GM12874 (cell line): ENCODE measurements around the gene PLCH1.

ENCODE experiments used
- TF ChIP-seq, protein P1 (sequence below): IDR thresholded peaks from 2 replicates; pipeline ENCODE4 v1.5.1; 2011; ENCODE audit warnings: low read depth, mild to moderate bottlenecking, control low read depth, low read length, moderate library complexity; ENCODE audit not compliant: insufficient read depth

The PLCH1 gene

DNA sequence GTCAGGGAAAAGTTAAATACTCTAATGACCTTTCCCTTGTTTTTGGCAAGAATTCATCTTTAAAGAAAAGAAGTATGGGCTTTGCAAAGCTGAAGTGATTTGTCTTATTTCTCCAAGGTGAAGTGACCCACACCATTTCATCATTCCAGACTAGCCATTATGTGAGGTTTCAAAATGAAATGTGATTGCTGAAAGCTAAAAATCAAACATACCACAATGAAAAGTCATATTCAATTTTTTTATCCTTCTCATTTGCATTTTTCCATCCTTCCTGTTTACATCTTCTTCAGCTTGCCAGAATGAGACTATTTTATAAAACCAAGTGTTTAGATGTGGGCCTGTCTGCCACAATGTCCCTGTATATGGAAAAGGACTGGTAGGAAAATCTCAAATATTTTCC lies 309.1 kb downstream of the PLCH1 start:
- TF ChIP-seq, protein P1, sequence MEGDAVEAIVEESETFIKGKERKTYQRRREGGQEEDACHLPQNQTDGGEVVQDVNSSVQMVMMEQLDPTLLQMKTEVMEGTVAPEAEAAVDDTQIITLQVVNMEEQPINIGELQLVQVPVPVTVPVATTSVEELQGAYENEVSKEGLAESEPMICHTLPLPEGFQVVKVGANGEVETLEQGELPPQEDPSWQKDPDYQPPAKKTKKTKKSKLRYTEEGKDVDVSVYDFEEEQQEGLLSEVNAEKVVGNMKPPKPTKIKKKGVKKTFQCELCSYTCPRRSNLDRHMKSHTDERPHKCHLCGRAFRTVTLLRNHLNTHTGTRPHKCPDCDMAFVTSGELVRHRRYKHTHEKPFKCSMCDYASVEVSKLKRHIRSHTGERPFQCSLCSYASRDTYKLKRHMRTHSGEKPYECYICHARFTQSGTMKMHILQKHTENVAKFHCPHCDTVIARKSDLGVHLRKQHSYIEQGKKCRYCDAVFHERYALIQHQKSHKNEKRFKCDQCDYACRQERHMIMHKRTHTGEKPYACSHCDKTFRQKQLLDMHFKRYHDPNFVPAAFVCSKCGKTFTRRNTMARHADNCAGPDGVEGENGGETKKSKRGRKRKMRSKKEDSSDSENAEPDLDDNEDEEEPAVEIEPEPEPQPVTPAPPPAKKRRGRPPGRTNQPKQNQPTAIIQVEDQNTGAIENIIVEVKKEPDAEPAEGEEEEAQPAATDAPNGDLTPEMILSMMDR = no peak

DNA sequence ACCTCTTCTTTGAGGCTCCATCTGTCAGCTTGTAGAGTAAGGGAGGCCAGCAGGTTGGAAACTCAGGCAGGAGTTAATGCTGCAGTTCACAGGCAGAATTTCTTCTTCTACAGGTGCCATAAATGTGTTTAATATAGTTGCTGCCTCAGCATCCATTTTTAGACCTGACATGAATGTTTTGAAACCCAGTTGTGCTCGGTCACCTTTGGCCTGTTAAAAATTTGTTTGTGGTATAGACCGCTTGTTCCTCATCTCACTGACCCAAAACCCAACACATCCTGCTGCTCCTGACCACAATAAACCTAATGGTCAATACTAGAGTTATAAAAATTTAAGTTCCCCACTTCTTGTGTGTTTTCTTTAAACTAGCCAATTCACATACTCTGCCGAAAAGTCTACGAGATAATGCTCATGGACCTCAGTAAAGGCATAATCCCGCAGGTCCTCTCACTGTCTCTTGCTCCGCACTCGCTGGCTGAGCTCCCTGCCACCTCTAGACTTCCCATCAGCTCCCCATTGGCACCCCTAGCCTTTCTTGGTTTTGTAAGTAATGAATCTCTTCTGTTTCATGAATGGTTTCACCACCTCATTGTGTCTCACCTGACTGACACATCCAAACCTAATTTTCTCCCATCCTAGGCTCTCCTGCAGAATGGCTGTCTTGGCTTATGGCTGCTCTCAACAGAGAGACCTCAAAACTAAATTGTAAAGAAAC lies 312.9 kb downstream of the PLCH1 start:
- TF ChIP-seq, protein P1 = no peak

DNA sequence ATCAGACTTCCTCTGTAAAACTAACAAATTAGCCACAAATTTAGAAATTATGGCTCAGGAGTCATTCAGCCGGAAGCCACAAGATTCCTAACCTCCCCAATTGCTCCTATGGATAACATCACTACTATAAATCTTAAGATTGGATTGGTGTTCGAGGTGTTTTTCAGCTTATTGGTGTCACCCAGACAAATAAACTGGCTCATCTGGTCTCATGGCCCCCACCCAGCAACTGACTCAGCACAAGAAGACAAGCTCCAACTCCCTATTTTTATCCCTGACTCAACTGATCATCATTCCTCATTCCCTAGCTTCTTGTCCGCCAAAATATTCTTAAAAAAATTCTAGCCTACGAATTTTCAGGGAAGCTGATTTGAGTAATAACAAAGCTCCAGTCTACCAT lies 316.3 kb downstream of the PLCH1 start:
- TF ChIP-seq, protein P1 = no peak

DNA sequence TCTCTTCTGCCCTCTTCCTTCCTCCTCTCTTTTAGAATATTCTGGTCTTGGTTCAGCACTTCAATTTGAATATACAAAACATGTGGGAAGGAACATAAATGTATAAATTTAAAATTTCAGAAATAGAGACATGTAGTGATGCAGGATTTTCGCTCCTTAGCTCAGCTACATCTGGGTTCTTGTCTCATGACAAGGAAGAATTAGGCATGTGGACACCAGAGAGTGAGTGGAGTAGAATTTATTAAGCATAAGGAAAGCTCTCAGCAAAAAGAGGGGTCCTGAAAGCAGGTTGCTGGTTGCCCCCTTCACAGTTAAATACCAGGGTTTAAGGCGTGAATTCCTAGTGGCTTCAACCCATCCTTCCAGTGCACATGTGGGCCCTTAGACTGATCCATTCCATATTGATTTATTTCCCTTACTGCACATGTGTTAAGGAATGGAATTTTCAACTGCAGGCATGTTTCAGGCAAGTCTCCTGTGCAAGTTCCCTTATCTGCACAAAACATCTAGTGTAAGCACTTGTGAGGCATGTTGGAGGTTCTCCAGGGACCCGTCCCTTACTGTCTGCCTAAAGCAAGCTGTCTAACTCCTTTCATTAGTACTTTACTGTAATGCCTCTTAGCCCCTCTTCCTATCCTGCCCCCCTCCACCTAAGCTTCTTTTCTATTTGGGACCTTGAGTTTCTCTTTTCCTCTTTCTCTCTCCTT lies 318.2 kb downstream of the PLCH1 start:
- TF ChIP-seq, protein P1 = no peak

DNA sequence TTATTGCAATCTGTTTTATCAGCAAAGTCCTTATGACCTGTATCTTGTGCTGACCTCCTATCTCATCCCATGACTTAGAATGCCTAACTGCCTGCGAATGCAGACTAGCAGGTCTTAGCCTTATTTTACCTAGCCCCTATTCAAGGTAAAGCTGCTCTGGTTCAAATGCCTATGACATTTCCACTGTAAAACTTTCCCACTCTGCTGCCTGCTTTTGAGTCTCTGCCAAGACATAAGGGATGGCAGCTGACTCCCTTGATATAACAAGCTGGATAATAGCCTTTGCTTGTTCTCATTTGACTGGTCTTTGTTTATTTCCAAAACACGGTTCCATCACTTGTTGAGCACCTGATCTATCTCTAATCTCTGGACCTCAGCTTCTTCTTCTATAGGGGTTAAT lies 319.5 kb downstream of the PLCH1 start:
- TF ChIP-seq, protein P1 = no peak

DNA sequence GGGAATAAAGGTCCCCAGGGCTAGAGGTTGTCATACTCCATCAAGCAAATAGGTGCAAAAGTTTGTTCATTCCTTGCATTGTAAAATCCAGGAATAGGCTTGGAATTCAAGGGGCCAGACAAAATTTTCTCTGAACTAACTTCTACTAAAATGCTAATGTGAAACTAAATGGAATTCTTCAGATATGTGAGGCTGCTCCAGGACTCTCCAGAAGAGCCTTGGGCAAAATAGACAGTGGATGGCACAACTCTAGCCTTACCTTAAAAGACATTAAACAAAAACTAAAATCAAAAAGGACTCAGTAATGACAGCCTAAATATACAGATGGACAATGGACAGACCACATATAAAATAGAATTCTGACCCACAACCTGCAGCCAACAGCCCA lies 320.6 kb downstream of the PLCH1 start:
- TF ChIP-seq, protein P1 = no peak

DNA sequence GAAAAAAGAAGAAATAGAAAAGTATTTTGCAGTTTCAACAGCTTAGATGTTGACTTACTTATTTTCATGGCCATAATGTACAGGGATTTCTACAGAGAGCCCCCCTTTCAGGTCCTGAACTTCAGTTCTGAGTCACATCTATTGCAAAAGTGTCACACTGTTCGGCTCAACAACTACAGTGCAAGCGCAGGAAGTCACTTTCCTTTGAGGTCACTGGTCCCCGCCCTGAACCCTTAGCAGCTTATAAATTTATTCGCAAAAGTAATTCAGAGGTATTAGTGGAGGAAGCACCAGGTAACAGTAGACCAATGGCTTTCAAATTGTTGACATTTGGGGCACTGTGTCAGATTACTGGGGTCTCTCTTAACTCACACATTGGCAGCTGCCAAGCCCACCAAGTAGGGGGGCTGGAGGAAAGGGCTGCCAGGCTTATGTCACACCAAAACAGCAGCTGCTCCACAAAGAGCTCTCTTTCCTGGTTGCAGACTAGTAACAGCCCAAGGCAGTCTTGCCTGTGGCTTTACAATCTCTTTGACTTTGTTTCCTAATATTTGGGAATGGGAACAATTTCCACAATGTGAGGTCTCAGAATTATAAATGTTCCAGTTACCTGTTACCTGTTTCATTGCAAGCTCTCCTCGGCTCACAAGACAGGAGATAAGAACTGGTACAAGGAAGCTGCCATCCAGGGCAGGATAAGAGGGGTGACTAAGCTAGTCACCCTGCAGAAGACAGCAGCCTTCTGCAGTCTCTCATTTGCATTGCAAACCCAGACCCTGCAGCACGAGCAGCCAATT lies 321.1 kb downstream of the PLCH1 start:
- TF ChIP-seq, protein P1 = no peak
